Neural crest cell (in vitro differentiated cells): ENCODE measurements around the gene TAS2R60. TPM values are rescaled to one million over a fixed set of nuclear protein-coding genes. Genes with fewer than 3 reads are reported as not detected.

Experiments
- DNase-seq: peaks from one replicate; pipeline ENCODE4 v3.0.0; 2021; ENCODE audit warnings: low read depth, mixed read lengths, low spot score
- H3K27ac Mint-ChIP-seq: one replicate; pipeline ENCODE4 v1.8.0; 2021; ENCODE audit warnings: mild to moderate bottlenecking, mixed read lengths; ENCODE audit not compliant: unreplicated experiment
- H3K27me3 Mint-ChIP-seq: 2 replicates; pipeline ENCODE4 v1.8.0; 2021; ENCODE audit warnings: low read depth, mild to moderate bottlenecking, mixed read lengths
- H3K36me3 Mint-ChIP-seq: 2 replicates; pipeline ENCODE4 v1.8.0; 2021; ENCODE audit warnings: low read depth, mild to moderate bottlenecking, mixed read lengths
- H3K4me1 Mint-ChIP-seq: 2 replicates; pipeline ENCODE4 v1.8.0; 2021; ENCODE audit warnings: mixed read lengths
- H3K4me3 Mint-ChIP-seq: one replicate; pipeline ENCODE4 v1.8.0; 2021; ENCODE audit warnings: mild to moderate bottlenecking, mixed read lengths
- H3K9me3 Mint-ChIP-seq: 2 replicates; pipeline ENCODE4 v1.8.0; 2021; ENCODE audit warnings: mixed read lengths
- long read RNA-seq: library from polyadenylated mRNA; unstranded; transcript quantifications from one replicate; pipeline ENCODE4 v2.0.0, GENCODE V29; 2020
- total RNA-seq: library from RNA; stranded (reverse); gene quantifications from 2 replicates; pipeline ENCODE4 v1.2.1, GENCODE V29; 2021
- TF ChIP-seq, protein P1 (sequence below): fragments of 200-600 bp; sonication (generic); conservative IDR thresholded peaks from 2 replicates; pipeline ENCODE4 v1.5.0; 2021; ENCODE audit warnings: antibody characterized with exemption, mild to moderate bottlenecking

Gene TAS2R60
- not detected in 2 replicates for total RNA-seq
- long read RNA-seq: 0 reads

DNA sequence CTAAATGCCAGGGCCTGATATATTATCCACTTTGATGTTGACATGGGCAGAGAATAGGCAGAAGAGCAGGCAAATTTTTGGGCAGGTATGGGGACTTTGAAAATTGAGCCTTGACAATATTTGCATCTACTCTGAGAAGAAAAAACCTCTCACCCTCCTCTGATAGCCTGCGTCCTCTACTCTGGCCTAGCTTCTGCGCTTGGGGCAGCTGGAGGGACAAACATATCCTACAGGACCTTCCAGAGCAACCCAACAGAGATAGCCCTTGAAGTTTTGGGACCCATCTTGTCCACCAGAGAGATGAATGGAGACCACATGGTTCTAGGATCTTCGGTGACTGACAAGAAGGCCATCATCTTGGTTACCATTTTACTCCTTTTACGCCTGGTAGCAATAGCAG lies at the start of gene TAS2R60:
Gene TAS2R60 (plus strand): TSS at position 301 of the 400 bp plus-strand sequence. CDS start 0 bp downstream, at position 301.
- DNase-seq: no peak

DNA sequence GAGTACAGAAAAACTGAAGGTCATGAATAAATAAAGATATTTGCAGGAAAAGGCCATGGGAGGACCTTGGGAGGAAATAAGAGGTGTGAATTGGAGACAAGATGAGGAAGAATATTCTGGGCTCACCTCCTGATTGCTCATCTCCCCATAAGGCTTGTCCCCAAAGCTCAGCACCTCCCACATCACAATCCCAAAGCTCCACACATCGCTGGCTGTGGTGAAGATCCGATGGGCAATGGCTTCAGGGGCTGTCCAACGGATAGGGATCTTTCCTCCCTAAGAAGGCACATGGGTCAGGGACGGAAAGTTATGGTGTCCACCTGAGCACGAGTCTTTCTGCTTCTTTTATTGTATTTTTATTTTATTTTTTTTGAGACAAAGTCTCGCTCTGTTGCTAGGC lies 49.2 kb upstream of the TAS2R60 start:
- Mint-ChIP-seq H3K27ac (no peak overlapping the region), H3K9me3 (no peaks in the 10 kb centered on the region), H3K27me3 (no peaks in the 10 kb centered on the region), H3K4me1 (peaks cover 4% of the 10 kb centered on the region), H3K36me3 (peaks cover 6% of the 10 kb centered on the region), H3K4me3 (no peak overlapping the region)
- DNase-seq: no peak
- TF ChIP-seq, protein P1, sequence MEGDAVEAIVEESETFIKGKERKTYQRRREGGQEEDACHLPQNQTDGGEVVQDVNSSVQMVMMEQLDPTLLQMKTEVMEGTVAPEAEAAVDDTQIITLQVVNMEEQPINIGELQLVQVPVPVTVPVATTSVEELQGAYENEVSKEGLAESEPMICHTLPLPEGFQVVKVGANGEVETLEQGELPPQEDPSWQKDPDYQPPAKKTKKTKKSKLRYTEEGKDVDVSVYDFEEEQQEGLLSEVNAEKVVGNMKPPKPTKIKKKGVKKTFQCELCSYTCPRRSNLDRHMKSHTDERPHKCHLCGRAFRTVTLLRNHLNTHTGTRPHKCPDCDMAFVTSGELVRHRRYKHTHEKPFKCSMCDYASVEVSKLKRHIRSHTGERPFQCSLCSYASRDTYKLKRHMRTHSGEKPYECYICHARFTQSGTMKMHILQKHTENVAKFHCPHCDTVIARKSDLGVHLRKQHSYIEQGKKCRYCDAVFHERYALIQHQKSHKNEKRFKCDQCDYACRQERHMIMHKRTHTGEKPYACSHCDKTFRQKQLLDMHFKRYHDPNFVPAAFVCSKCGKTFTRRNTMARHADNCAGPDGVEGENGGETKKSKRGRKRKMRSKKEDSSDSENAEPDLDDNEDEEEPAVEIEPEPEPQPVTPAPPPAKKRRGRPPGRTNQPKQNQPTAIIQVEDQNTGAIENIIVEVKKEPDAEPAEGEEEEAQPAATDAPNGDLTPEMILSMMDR: no peak

More for the DNA sequence above, at the start of gene TAS2R60:
- no peaks in the 10 kb centered on the region for H3K4me1 Mint-ChIP-seq
- no peaks in the 10 kb centered on the region for H3K27me3 Mint-ChIP-seq
- no peak within 1 kb of the TSS for H3K4me3 Mint-ChIP-seq
- TF ChIP-seq, protein P1: no peak
- no peaks in the 10 kb centered on the region for H3K9me3 Mint-ChIP-seq
- H3K36me3 Mint-ChIP-seq: no peaks in the 10 kb centered on the region
- no peak within 1 kb of the TSS for H3K27ac Mint-ChIP-seq

- peaks cover 4% of the 10 kb centered on the region for H3K4me1 Mint-ChIP-seq
- peaks cover 4% of the 10 kb centered on the region for H3K36me3 Mint-ChIP-seq
- DNase-seq: no peak
- H3K9me3 Mint-ChIP-seq: no peaks in the 10 kb centered on the region
- H3K4me3 Mint-ChIP-seq: no peak overlapping the region
- TF ChIP-seq, protein P1: no peak
- H3K27me3 Mint-ChIP-seq: no peaks in the 10 kb centered on the region
- H3K27ac Mint-ChIP-seq: no peak overlapping the region
These were observed 48.5 kb upstream of the TAS2R60 start for GRCh38 chr7:143394777-143395176.

- TF ChIP-seq, protein P1: peak; percentile 38
- Mint-ChIP-seq H3K27ac (no peak overlapping the region), H3K9me3 (no peaks in the 10 kb centered on the region), H3K27me3 (no peaks in the 10 kb centered on the region), H3K4me3 (no peak overlapping the region), H3K4me1 (peaks cover 4% of the 10 kb centered on the region), H3K36me3 (no peaks in the 10 kb centered on the region)
- DNase-seq: no peak
These were observed 47.8 kb upstream of the TAS2R60 start for GRCh38 chr7:143395187-143396149.

DNA sequence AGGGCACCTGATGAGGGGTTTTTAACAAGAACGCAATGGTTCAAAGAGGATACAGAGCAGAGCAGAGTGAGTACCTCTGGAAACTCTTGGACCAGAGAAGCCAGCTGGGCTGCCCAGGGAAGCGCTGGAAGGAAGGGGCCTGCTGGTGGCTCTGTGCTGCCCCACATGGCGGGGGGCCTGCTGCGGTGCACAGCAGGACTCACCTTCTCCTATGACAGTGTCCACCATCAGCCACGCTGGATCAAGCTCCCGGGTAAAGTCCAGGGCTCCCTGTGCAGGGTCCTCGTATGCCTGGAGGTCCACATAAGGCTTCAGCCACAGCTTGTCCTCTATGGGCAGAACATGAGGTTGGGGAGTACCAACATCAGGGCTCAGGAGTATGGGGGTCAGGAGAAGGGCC lies 47.1 kb upstream of the TAS2R60 start:
- Mint-ChIP-seq H3K36me3 (no peaks in the 10 kb centered on the region), H3K27me3 (no peaks in the 10 kb centered on the region), H3K9me3 (no peaks in the 10 kb centered on the region), H3K27ac (no peak overlapping the region), H3K4me1 (peaks cover 4% of the 10 kb centered on the region), H3K4me3 (no peak overlapping the region)
- TF ChIP-seq, protein P1: no peak
- DNase-seq: no peak
